ENCODE data around the gene CLEC4A.
"Not testable (repeated sequence)": the region's sequence is repeated elsewhere in the genome, so short reads cannot be mapped to it uniquely, and the experiment has no call there.

CLEC4A gene

DNA sequence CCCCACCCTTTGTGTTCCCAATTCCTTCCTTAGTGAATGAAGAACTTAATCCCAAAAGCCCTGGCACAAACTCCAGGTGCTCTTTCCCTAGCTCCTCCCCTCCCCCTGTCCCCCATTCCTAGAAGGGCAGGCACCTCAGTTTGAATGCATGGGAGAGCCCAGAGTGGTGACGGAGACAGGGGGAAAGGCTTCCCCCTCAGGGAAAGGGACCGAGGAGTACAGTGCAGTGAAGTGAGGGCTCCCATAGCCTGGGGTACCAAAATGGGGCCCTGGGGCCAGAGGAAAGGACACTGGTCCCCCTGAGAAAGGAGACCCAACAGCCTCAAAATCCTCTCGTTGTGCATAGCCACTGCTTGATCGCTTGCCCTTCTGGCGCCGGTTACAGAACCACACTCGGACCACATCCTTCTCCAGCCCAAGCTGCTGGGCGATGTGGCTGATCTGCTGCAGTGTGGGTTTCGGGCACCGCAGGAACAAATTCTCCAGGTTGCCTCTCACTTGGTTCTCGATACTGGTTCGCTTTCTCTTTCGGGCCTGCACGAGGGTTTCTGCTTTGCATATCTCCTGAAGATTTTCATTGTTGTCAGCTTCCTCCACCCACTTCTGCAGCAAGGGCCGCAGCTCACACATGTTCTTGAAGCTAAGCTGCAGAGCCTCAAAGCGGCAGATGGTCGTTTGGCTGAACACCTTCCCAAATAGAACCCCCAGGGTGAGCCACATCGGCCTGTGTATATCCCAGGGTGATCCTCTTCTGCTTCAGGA, 10.4 kb downstream of the CLEC4A start:
- intact Hi-C loops (cut with DNase I), result not testable (repeated sequence)
- peak in 3 of 10 donors; percentile 7 to 79 (median 71) for DNase-seq

DNA sequence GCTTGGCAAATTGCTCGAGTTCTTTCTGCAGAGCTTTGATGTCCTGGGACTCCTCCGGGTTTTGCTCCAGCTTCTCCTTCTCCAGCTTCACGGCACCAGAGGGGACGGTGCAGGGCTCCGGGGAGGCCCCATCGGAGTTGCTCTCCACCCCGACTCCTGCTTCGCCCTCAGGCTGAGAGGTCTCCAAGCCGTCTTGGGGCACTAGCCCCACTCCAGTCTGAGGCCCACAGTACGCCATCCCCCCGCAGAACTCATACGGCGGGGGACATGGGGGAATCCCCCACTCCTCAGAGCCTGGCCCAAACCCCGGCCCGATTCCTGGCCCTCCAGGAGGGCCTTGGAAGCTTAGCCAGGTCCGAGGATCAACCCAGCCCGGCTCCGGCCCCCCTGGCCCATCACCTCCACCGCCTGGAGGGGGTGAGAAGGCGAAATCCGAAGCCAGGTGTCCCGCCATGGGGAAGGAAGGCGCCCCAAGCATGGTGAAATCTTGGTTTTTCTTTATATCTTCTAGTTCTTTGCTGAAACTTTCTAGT, 11.0 kb downstream of the CLEC4A start:
- DNase-seq; intact Hi-C loops (cut with DNase I): not testable (repeated sequence)

DNA sequence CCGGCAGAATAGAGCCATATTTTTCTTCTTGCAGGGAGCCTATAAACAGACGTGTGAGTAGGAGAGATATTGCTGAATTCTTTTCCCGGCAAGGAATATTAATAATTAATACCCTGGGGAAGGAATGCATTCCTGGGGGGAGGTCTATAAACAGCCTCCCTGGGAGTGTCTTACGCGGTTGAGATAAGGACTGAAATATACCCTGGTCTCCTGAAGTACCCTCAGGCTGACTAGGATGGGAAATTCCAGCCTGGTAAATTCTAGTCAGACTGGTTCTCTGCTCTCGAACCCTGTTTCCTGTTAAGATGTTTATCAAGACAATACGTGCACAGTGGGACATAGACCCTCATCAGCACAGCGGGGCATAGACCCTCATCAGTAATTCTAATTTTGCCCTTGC, 18.2 kb downstream of the CLEC4A start:
- DNase-seq; intact Hi-C loops (cut with DNase I): not testable (repeated sequence)

DNA sequence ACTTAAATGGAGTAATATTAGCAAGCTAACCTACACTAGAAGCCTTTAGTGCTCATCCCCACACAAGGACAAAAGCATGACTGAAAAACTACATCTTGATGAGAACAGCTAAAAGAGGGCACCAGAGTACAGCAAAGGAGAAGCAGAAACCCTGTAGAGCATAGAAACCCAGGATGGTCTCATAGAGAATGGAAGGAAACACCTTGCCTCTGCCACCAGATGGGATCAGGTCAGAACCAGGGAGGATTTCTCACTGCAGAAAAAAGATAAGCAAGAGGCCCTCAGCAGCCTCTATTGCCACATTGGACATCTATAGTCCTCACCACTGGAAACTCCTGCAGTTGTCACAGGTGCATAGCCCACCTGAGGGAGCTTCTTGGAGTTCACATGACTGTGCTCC, 19.8 kb downstream of the CLEC4A start:
- intact Hi-C loops (cut with DNase I), result no loop called here
- DNase-seq, result no peak

DNA sequence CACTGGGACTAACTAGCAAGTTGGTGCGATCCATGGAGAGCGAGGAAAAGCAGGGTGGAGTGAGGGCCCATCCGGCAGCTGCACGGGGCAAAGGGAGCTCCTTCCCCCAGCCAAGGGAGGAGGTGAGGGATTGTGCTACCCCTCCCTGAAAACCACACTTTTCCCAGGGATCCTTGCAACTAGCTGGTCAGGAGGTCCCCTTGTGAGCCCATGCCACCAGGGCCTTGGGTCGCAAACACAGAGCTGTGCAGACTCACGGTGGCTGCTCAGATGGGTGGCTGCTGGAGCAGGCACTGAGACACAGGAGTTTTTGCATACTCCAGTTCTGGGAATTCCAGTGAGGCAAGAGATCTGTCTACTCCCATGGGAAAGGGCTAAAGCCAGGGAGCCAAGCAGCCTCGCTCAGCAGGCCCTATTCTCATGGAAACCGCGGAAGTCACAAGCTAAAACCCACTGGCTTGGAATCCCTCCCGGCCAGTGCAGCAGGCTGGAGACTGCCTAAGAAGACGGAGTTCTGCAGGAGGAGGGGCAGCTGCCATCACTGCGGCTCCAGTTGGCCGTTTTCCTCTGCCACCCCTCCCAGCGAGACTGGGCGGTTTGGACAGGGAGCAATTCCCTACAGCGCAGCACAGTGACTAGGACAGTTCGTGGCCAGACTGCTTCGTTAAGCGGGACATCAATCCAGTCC, 22.5 kb downstream of the CLEC4A start:
- DNase-seq, result peak; percentile 48 to 94 (median 69)
- intact Hi-C loops (cut with DNase I), result no loop called here

DNA sequence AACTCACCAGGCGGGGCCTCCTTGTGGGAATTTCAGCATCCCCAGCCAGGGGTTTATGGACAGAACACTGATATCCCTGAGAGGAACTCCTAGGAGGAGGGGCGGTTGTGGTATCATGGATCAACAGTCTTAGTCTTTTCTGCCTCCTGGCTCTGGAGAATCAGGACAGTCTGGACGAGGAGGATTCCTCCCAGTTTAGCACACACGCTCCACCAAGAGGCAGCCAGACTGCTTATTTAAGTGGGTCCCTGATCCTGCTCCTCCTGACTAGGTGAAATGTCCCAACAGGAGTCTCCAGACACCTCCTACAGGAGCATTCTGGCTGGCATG, 23.0 kb downstream of the CLEC4A start:
- no peak for DNase-seq
- intact Hi-C loops (cut with DNase I), result no loop called here

DNA sequence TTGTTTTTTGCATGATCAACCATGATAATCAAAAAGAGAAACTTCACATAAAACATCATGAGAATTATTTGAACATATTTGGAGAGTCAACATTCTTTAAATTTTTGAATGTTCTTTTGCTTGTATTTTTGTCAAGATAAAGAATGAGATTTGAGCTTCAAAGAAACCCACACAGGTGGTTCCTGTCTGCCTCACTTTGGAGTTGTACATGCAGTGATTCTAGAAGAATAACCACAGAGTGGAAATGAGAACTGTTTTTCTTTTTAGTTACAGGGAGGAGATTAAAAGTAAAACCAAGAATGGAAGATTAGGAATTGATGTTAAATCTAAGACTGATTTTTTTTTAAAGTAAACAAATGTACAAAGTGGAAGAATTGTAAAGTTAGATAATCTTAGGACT, 31.1 kb downstream of the CLEC4A start:
- DNase-seq, result no peak
- intact Hi-C loops (cut with DNase I), result no loop called here

DNA sequence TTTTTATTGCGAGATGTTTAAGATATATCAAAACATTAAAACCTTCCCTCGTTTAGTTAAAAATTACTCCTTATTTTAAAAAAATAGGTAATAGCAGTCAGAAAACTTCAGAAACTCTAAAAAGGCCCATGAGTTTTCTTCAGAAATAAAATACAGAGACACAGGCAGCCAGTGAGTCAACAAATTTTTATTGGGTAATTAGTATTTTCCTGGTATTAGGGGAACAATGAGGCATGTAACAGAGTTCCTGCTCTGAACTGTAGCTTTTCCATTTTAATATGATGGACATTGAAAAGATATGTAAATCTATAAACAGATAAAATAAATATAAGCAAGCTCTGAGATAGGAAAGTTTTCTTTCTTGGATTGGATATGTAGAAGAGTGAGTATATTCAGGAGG, 33.0 kb downstream of the CLEC4A start:
- intact Hi-C loops (cut with DNase I), result no loop called here
- DNase-seq, result no peak

DNA sequence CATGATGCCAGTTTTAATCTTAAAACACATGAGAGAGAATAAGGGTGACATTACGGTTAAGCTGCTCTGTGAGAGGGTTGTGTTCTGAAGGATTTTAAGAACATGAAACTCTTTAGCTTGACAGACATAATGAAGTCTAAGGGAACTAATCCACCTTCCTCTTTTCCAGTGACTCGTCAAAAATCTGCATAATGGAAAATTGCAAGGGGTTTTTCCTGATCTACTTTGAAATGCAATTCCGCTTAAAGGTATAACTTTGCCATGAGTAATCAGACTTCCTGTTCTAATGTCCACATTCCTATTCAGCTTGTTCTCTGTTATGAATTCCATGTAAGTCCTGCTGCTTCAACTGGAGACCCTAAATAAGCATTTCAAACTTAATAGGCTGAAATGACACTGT, 33.4 kb downstream of the CLEC4A start, which contains the start of gene ZNF705A:
Gene ZNF705A, plus strand, starts transcription at position 171 of the 400 bp plus-strand sequence. CDS start 15,611 bp downstream, outside the sequence.
- DNase-seq, result no peak
- intact Hi-C loops (cut with DNase I), result no loop called here

DNA sequence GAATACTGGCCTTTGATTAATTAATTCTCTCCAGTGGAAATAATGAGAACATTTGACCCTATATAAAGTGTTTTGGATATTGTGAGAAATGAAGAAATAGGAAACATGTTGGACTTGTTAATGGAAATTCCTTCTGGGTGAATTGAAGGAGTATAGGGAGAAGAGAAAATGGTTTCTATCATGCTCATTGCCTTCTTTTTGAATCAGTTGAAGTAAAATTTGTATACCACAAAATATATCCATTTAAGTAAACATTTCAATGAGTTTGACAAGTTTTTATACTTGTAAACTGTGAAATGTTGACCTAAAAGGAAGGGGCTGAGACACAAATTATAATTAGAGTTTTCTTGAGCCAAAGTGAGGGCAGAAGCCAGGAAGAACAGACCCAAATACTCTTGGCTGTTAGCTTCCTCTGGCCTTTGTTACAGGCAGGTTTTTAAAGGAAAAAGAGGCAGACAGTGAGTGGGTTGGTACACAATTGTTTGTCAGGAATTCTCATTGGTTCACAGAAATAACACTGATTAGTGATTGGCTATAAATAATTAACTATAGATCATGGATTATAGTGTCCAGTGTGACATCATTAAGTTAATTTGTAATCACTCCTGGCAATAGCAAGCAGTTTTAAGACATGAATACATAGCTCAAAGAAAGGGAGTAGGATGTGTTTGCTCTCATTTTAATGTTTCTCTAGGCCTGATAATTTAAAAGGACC, 34.2 kb downstream of the CLEC4A start:
- DNase-seq, result no peak
- intact Hi-C loops (cut with DNase I), result no loop called here

DNA sequence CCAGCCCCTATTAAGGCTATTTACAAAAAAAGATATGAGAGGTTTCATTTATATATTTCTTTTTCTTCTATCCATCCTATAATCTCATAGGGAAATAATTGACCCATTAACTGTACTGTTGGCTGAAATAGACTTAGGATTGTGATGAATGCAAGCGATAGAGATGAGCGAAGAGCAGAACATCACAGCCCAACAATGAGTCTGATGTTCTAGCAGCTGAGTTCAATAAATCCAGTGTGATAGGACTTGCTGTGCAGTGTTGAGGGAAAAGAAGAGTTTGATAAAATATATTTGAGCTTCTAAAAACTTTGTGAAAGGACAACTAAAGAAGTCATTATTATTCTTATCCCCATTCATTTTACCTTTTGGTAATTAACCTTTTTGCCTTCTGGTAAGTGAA, 49.5 kb downstream of the CLEC4A start:
- DNase-seq, result peak in 1 of 10 donors; percentile 10

DNA sequence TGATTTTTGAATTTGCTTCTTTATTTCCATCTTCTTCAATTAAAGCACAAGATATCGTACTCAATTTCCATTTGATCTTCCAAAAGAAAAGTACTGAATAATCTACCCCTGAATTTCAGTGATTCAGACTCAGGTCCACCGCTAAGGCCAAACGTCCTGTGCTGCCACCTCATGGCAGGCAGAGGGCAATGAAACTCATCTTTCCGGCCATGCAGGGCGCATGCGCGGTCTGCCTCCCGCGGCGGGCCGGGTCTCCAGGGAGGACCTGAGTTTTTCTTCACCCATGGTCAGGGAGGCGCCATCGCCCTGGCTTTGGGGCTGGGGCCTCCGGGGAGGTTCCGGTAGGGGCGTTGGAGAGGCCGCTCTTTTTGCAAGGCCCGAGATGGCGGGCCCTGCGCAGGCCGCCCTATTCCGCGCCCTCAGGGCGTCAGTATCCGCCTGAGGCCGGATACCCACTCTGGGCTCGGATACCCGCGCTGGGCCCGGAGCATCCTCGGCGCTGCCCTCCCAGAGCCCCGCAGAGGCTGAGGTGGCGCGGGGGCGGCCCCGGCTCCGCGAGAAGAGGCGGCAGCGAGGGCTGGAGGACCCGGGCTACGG, 56.7 kb downstream of the CLEC4A start:
- peak; percentile 60 to 96 (median 84) for DNase-seq
- intact Hi-C loops (cut with DNase I), result loop anchor here (2.0 kb wide), 1 partner anchor 71 kb away; no protein-coding TSS in a partner anchor

More for the DNA sequence above, 49.5 kb downstream of the CLEC4A start:
- intact Hi-C loops (cut with DNase I), result not testable (repeated sequence)

DNA sequence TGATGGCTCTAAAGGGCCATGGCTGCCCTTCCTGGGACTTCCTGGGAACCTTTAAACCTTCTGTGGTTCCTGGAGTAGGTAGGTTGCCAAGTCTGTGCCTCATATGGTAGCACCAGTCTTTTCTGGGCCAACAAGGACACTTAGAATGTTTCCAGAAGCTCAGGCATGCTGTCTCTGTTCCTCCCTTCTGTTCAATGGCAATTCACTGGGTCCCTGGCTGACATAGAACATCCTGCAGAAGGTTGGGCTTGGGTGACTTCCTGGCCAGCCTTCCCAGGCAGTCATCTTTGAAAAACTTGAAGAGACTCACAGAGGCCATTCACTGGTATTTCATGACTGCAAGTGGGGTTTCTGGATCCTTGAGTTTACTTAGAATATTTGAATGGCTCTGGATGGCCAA, 57.9 kb downstream of the CLEC4A start:
- intact Hi-C loops (cut with DNase I), result loop anchor here (2.0 kb wide), 1 partner anchor 72 kb away; no protein-coding TSS in a partner anchor

DNA sequence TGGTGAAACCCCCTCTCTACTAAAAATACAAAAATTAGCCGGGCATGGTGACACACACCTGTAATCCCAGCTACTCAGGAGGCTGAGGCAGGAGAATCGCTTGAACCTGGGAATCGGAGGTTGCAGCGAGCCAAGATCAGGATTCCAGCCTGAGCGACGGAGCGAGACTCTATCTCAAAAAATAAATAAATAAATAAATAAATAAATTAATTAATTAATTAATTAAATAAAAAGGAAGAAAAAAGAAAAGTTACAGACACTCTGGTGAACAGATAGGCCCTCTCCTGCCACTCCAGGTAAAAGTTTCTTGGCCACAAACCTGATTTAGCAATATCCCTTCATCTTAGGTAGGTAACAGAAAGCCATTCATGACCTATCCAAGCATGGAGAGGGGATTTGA, 59.5 kb downstream of the CLEC4A start:
- intact Hi-C loops (cut with DNase I); DNase-seq: not testable (repeated sequence)

More for the DNA sequence above, 57.9 kb downstream of the CLEC4A start:
- not testable (repeated sequence) for DNase-seq

DNA sequence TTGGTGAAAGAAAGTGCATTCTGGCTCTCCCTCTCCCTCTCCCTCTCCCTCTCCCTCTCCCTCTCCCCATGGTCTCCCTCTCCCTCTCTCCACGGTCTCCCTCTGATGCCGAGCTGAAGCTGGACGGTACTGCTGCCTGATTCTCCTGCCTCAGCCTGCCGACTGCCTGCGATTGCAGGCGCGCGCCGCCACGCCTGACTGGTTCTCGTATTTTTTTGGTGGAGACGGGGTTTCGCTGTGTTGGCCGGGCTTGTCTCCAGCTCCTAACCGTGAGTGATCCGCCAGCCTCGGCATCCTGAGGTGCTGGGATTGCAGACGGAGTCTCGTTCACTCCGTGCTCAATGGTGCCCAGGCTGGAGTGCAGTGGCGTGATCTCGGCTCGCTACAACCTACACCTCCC, 59.9 kb downstream of the CLEC4A start:
- intact Hi-C loops (cut with DNase I), result not testable (repeated sequence)

DNA sequence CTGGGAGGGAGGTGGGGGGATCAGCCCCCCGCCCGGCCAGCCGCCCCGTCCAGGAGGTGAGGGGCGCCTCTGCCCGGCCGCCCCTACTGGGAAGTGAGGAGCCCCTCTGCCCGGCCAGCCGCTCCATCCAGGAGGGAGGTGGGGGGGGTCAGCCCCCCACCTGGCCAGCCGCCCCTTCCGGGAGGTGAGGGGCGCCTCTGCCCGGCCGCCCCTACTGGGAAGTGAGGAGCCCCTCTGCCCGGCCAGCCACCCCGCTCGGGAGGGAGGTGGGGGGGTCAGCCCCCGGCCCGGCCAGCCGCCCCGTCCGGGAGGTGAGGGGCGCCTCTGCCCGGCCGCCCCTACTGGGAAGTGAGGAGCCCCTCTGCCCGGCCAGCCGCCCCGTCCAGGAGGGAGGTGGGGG, 60.8 kb downstream of the CLEC4A start:
- peak in 1 of 10 donors; percentile 61 for DNase-seq
- intact Hi-C loops (cut with DNase I), result not testable (repeated sequence)

More for the DNA sequence above, 59.9 kb downstream of the CLEC4A start:
- not testable (repeated sequence) for DNase-seq

DNA sequence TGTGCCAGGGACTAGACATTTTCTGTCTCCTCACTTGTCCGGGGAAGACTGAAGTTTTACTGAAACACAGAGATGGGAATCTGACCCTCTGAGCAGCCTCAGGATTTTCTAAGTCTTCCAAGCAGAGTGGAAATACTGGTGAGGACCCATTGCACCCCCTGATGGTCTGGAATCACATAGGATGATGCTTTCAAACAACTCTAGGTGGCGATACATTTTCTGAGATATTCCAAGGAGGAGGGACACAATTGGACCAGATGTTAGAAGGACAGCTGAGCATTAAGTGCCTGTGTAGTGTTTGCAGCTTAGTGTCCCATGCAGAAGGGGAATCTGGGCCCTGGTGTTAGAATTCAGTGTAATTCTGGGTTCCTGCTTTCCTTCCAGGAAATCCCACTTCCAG, 64.7 kb downstream of the CLEC4A start:
- DNase-seq; intact Hi-C loops (cut with DNase I): not testable (repeated sequence)
